SJCRH30 (cell line): Measurements from ENCODE around the gene SEPTIN3. TPM values are rescaled to one million over a fixed set of nuclear protein-coding genes. Genes with fewer than 3 reads are reported as not detected.

ENCODE experiments used
- DNase-seq, 2 experiments: peaks; one replicate each; pipeline ENCODE4 v3.0.0-alpha.2; 2015 to 2020
- H3K27ac ChIP-seq: fragments of 250-450 bp; sonication (Bioruptor Pico); 2 replicates; pipeline ENCODE4 v1.5.1; 2020; ENCODE audit warnings: mild to moderate bottlenecking, moderate library complexity
- H3K27me3 ChIP-seq: fragments of 250-450 bp; sonication (Bioruptor Pico); 2 replicates; pipeline ENCODE4 v1.5.1; 2020; ENCODE audit warnings: mild to moderate bottlenecking, moderate library complexity
- H3K36me3 ChIP-seq: fragments of 250-450 bp; sonication (Bioruptor Pico); 2 replicates; pipeline ENCODE4 v1.5.1; 2020; ENCODE audit warnings: mild to moderate bottlenecking, moderate library complexity
- H3K4me1 ChIP-seq: fragments of 250-450 bp; sonication (Bioruptor Pico); 2 replicates; pipeline ENCODE4 v1.5.1; 2020; ENCODE audit warnings: mild to moderate bottlenecking, moderate library complexity
- H3K4me3 ChIP-seq: fragments of 250-450 bp; sonication (Bioruptor Pico); 2 replicates; pipeline ENCODE4 v1.5.1; 2020; ENCODE audit warnings: mild to moderate bottlenecking, moderate library complexity
- H3K9me3 ChIP-seq: fragments of 250-450 bp; sonication (Bioruptor Pico); replicated peaks from 2 replicates; pipeline ENCODE4 v1.5.1; 2020; ENCODE audit warnings: mild to moderate bottlenecking, moderate library complexity
- total RNA-seq: library from RNA; depleted of rRNA; stranded (reverse); fragments of >200 nt; shearing (Covaris generic); gene quantifications from 2 replicates; pipeline ENCODE4 v1.2.3, GENCODE V29; 2014; rRNA removed

The SEPTIN3 gene
- total RNA-seq, 1 experiment from 2014 or later: 1.1 TPM

DNA sequence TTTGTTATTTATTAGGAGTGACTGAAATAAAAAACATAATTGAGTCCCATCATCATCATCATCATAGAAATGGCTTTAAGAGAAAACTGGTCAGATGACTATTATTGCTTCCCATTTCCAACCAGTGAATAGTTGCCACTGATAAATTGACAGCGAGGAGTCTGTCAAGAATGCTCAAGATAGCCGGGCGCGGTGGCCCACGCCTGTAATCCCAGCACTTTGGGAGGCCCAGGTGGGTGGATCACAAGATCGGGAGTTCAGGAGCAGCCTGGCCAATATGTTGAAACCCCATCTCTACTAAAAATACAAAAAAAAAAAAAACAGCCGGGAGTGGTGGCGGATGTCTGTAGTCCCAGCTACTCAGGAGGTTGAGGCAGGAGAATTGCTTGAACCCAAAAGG lies 31.2 kb downstream of the SEPTIN3 start:
- Histone ChIP-seq H3K27ac (no peak overlapping the region), H3K4me3 (no peak overlapping the region), H3K27me3 (no peaks in the 10 kb centered on the region), H3K9me3 (no peaks in the 10 kb centered on the region), H3K4me1 (no peaks in the 10 kb centered on the region), H3K36me3 (no peaks in the 10 kb centered on the region)
- no peak for DNase-seq

DNA sequence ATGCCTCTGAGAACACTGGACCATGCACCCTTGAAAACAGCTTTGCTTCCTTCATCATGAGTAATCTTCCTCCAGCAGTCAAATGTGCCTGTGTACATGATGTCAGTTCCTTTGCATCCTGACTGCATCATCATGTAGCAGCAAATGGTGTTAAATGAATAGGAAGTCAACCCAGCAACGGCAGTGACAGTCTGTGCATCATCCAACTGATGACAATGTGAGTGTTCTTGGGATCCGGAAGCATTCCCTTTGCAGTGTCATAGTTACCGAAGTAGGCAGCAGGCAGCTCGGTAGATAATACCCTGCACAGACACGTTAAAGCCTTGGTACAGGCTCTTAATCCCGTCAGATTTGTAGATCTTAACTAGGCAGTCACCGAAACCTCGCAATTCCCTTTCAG lies 31.9 kb downstream of the SEPTIN3 start:
- no peaks in the 10 kb centered on the region for H3K27me3 ChIP-seq

DNA sequence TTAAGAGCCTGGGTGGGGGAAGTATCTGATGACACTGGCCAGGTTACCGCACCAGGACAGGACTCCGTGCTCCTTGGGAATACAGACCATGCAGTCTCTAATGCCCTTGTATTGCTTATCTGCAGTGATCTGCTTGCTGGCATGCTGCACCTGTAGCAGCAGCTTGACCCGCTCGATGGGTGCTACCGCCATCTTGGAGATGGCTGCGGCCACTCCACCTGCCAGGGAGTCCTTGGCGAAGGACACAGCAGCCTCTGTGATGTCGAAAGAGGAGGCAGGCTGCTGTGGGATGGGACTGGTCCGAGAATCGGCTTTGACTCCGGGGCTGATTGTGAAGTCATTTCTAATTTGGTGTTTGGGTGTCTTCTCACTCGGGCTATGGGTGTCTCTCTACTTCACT lies 32.5 kb downstream of the SEPTIN3 start:
- no peak for DNase-seq
- no peak overlapping the region for H3K4me3 ChIP-seq
- H3K27ac ChIP-seq: no peak overlapping the region
- H3K36me3 ChIP-seq: no peaks in the 10 kb centered on the region
- H3K9me3 ChIP-seq: no peaks in the 10 kb centered on the region
- H3K27me3 ChIP-seq: no peaks in the 10 kb centered on the region
- H3K4me1 ChIP-seq: no peaks in the 10 kb centered on the region

More for the DNA sequence above, 31.9 kb downstream of the SEPTIN3 start:
- H3K9me3 ChIP-seq: no peaks in the 10 kb centered on the region
- H3K4me1 ChIP-seq: no peaks in the 10 kb centered on the region
- no peak overlapping the region for H3K27ac ChIP-seq
- no peaks in the 10 kb centered on the region for H3K36me3 ChIP-seq
- no peak for DNase-seq
- H3K4me3 ChIP-seq: no peak overlapping the region

DNA sequence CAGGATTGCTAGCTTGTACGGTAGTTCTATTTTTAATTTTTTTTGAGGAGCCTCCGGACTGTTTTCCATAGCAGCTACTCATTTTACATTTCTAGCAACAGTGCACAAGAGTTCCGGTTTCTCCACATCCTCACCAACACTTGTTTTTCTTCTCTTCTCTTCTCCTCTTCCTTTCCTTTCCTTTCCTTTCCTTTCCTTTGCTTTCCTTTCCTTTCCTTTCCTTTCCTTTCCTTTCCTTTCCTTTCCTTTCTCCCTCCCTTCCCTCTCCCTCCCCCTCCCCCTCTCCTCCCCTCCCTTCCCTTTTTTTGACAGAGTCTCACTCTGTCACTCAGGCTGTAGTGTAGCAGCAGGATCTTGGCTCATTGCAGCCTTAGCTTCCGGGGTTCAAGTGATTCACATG lies 38.7 kb downstream of the SEPTIN3 start:
- DNase-seq: no peak
- H3K9me3 ChIP-seq: no peaks in the 10 kb centered on the region
- no peaks in the 10 kb centered on the region for H3K36me3 ChIP-seq
- no peaks in the 10 kb centered on the region for H3K27me3 ChIP-seq
- H3K4me1 ChIP-seq: no peaks in the 10 kb centered on the region
- no peak overlapping the region for H3K4me3 ChIP-seq
- no peak overlapping the region for H3K27ac ChIP-seq

DNA sequence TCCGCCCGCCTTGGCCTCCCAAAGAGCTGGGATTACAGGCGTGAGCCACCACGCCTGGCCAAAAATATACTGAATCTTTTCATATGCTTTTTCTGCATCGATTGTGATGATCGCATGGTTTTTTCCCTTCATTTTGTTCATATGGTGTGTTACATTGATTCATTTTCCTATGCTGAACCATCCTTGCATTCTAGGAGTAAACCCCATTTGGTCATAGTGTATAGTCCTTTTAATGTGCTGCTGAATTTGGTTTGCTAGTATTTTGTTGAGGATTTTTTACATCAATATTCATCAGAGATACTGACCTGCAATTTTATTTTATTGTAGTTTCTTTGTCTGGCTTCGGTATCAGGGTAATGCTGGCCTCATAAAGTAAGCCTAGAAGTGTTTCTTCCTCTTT lies 41.5 kb downstream of the SEPTIN3 start:
- no peak for DNase-seq
- Histone ChIP-seq H3K4me3 (no peak overlapping the region), H3K36me3 (no peaks in the 10 kb centered on the region)

DNA sequence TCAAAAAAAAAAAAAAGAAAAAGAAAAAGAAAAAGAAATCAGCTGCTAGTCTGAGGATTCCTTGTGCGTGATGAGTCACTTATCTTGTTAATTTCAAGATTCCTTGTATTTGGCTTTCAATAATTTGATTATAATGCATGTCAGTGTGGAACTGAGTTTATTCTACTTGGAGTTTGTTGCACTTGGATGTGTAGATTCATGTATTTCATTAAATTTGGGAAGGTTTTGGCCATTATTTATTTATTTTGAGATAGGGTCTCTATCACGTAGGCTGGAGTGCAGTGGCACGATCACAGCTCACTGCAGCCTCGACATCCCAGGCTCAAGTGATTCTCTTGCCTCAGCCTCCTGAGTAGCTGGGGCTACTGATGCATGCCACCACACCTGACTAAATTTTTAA lies 44.1 kb downstream of the SEPTIN3 start:
- Histone ChIP-seq H3K36me3 (no peaks in the 10 kb centered on the region), H3K4me3 (no peak overlapping the region), H3K27ac (no peak overlapping the region), H3K4me1 (no peaks in the 10 kb centered on the region), H3K27me3 (peaks cover 3% of the 10 kb centered on the region; the same call in 1 of the 2 replicates), H3K9me3 (no peaks in the 10 kb centered on the region)
- DNase-seq: no peak

More for the DNA sequence above, 41.5 kb downstream of the SEPTIN3 start:
- Histone ChIP-seq H3K9me3 (no peaks in the 10 kb centered on the region), H3K27me3 (no peaks in the 10 kb centered on the region), H3K4me1 (no peaks in the 10 kb centered on the region), H3K27ac (no peak overlapping the region)

DNA sequence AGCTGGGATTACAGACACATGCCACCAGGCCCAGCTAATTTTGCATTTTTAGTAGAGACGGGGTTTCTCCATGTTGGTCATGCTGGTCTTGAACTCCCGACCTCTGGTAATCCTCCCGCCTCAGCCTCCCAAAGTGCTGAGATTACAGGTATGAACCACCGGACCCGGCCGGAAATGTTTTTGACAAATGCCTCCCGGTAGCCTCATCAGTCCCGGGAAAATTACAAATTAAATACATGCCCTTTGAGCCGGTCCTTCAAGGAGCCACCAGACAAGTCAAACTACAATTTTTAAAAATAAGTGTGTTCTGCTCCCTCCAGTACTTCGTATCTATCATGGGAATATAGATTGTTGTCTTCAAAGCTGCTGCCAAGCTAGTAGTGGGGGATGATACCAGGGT lies 46.9 kb downstream of the SEPTIN3 start:
- Histone ChIP-seq H3K36me3 (no peaks in the 10 kb centered on the region), H3K4me3 (no peak overlapping the region), H3K27me3 (peaks cover 3% of the 10 kb centered on the region; the same call in 1 of the 2 replicates), H3K9me3 (no peaks in the 10 kb centered on the region), H3K27ac (no peak overlapping the region), H3K4me1 (no peaks in the 10 kb centered on the region)
- DNase-seq: no peak

DNA sequence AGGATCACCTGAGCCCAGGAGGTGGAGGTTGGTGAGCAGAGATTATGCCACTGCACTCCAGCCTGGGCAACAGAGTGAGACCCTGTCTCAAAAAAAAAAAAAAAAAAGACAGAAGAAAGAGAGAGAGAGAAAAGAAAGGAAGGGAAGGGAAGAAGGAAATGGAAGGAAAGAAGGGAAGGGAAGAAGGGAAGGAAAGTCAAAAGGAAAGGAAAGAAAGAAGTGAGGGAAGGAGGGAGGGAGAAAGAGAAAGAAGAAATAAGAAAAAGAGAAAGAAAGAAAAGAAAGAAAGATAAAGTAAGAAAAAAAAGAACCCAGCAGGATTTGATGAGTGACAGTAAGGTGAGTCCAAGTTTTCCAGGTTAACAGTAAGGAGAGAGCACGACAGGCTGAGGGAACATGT lies 49.0 kb downstream of the SEPTIN3 start:
- Histone ChIP-seq H3K9me3 (no peaks in the 10 kb centered on the region), H3K27ac (no peak overlapping the region), H3K36me3 (no peaks in the 10 kb centered on the region), H3K4me1 (no peaks in the 10 kb centered on the region), H3K4me3 (no peak overlapping the region), H3K27me3 (peaks cover 3% of the 10 kb centered on the region; the same call in 1 of the 2 replicates)
- no peak for DNase-seq

Other genes starting within 250 kb of the SEPTIN3 start
- 19.8 and 21.2 TPM in 2 replicates for gene CCDC134, start 168.8 kb upstream of the SEPTIN3 start, total RNA-seq
- gene SREBF2, start 136.3 kb upstream of the SEPTIN3 start, total RNA-seq: 100 and 103 TPM in 2 replicates
- gene SHISA8, start 54.4 kb upstream of the SEPTIN3 start, total RNA-seq: not detected in 2 replicates
- gene TNFRSF13C, start 42.6 kb upstream of the SEPTIN3 start, total RNA-seq: 0.94 and 1.8 TPM in 2 replicates
- 60.6 and 60.9 TPM in 2 replicates for gene CENPM, start 22.3 kb upstream of the SEPTIN3 start, total RNA-seq
- gene WBP2NL, start 29.3 kb downstream of the SEPTIN3 start, total RNA-seq: not detected in 2 replicates
- 13.0 and 14.4 TPM in 2 replicates for gene NAGA, start 101.4 kb downstream of the SEPTIN3 start, total RNA-seq
- gene PHETA2, start 104.8 kb downstream of the SEPTIN3 start, total RNA-seq: 0.05 TPM in 1 of 2 replicates, not detected in the other
- 24.6 and 26.6 TPM in 2 replicates for gene SMDT1, start 110.3 kb downstream of the SEPTIN3 start, total RNA-seq
- 112 and 113 TPM in 2 replicates for gene NDUFA6, start 121.3 kb downstream of the SEPTIN3 start, total RNA-seq
- gene CYP2D6, start 161.4 kb downstream of the SEPTIN3 start, total RNA-seq: 0.04 TPM in 1 of 2 replicates, not detected in the other